NCI-H748 (cell line): ENCODE measurements around the gene SLC25A19.
"Not testable (repeated sequence)": the region's sequence is repeated elsewhere in the genome, so short reads cannot be mapped to it uniquely, and the experiment has no call there.

ENCODE experiments used
- DNase-seq: peaks from one replicate; lab custom pipeline; 2025; ENCODE audit not compliant: unreplicated experiment; lab: John Stamatoyannopoulos, UW

Gene SLC25A19

GRCh38 chr17:75301502-75302206 is 12.4 kb upstream of the SLC25A19 start:
- DNase-seq = no peak

GRCh38 chr17:75301049-75301448 is 11.8 kb upstream of the SLC25A19 start:
- no peak for DNase-seq

- no peak for DNase-seq
These were observed 11.0 kb upstream of the SLC25A19 start for GRCh38 chr17:75300280-75300679.

- no peak for DNase-seq
These were observed 6.2 kb upstream of the SLC25A19 start for GRCh38 chr17:75295201-75296158.

GRCh38 chr17:75292810-75293448 is 3.7 kb upstream of the SLC25A19 start:
- not testable (repeated sequence) for DNase-seq

GRCh38 chr17:75289832-75290337 is 652 bp upstream of the SLC25A19 start:
- peak; percentile 18 for DNase-seq

- DNase-seq = peak; percentile 68
These were observed 491 bp downstream of the SLC25A19 start for GRCh38 chr17:75288770-75289114.

- DNase-seq = no peak
These were observed 874 bp downstream of the SLC25A19 start for GRCh38 chr17:75288359-75288758.

- no peak for DNase-seq
These were observed 2.0 kb downstream of the SLC25A19 start for GRCh38 chr17:75287221-75287620.

- DNase-seq = no peak
These were observed 4.1 kb downstream of the SLC25A19 start for GRCh38 chr17:75285123-75285522.

GRCh38 chr17:75280189-75280588 is 9.0 kb downstream of the SLC25A19 start:
- DNase-seq = not testable (repeated sequence)

GRCh38 chr17:75277664-75278071 is 11.6 kb downstream of the SLC25A19 start:
- no peak for DNase-seq

- no peak for DNase-seq
These were observed 15.1 kb downstream of the SLC25A19 start for GRCh38 chr17:75273977-75274708.

- DNase-seq = no peak
These were observed 16.4 kb downstream of the SLC25A19 start for GRCh38 chr17:75272848-75273184.

GRCh38 chr17:75271955-75272847 is 17.0 kb downstream of the SLC25A19 start:
- no peak for DNase-seq

- DNase-seq = peak; percentile 32
These were observed 17.8 kb downstream of the SLC25A19 start for GRCh38 chr17:75271233-75271954.

GRCh38 chr17:75270966-75271232 is 18.3 kb downstream of the SLC25A19 start, which contains the start of gene MIF4GD:
TSS of gene MIF4GD (minus strand) at chr17:75271231. CDS start at chr17:75270195, 1,036 bp downstream.
- peak; percentile 81 for DNase-seq

GRCh38 chr17:75270218-75270965 is 18.8 kb downstream of the SLC25A19 start:
- peak; percentile 66 for DNase-seq

GRCh38 chr17:75269844-75270217 is 19.4 kb downstream of the SLC25A19 start:
- DNase-seq = no peak
